Measurements from ENCODE around the gene ZFAND3.

ZFAND3 gene

GRCh38 chr6:37819177-37819801 is at the start of gene ZFAND3:
Gene ZFAND3, plus strand, starts transcription at chr6:37819727. Its CDS starts 219 bp downstream, at chr6:37819946.
- FAIRE-seq = no peak
- DNase-seq (ENCODE audit: extremely low spot score, insufficient read length, low read depth) = peak; percentile 92

- FAIRE-seq (no peak), DNase-seq (ENCODE audit: extremely low spot score, insufficient read length, low read depth) (no peak)
Measured at GRCh38 chr6:37774028-37774680, 45.4 kb upstream of the ZFAND3 start.

- DNase-seq (ENCODE audit: extremely low spot score, insufficient read length, low read depth) = no peak
- FAIRE-seq = no peak
Measured at GRCh38 chr6:37776566-37776965, 43.0 kb upstream of the ZFAND3 start.

GRCh38 chr6:37777272-37777834 is 42.2 kb upstream of the ZFAND3 start:
- DNase-seq (ENCODE audit: extremely low spot score, insufficient read length, low read depth) (no peak), FAIRE-seq (peak; percentile 90)

DNA sequence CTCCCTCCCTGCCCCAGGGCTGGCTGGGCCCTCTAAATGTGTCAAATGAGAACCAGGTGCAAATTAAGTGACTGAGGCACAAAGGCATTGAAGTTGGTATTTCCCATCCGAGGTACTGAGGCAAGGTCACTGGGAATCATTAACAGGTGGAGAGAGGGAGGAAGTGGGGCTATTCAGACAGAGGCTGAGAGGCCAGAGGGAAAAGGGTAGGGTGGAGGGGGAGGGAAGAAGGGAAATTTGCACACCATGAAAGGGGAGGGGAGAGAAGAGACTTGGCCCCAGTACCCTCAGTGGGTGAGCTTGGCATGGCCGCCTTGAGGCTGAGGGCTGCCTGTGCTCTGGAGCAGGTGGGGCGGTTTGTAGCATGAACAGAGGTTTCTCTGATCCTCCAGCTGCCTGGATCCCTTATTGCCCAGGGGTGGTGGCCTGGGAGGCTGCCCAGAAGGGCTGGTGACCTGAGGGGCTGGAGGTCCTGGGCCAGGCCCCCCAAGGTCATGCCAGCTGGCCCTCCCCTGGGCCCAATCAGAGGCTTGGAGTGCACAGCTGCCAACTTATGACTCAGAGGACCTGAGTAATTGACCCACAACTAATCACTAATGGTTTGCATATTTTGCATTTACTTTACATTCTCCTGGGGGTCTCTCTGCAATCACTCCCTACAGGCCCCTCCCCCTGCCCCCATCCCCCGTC is 40.3 kb upstream of the ZFAND3 start:
- DNase-seq (ENCODE audit: extremely low spot score, insufficient read length, low read depth) (no peak), FAIRE-seq (peak; percentile 56)

GRCh38 chr6:37779902-37780628 is 39.5 kb upstream of the ZFAND3 start:
- DNase-seq (ENCODE audit: extremely low spot score, insufficient read length, low read depth) (no peak), FAIRE-seq (peak; percentile 64)

GRCh38 chr6:37781788-37782187 is 37.7 kb upstream of the ZFAND3 start:
- DNase-seq (ENCODE audit: extremely low spot score, insufficient read length, low read depth) (no peak), FAIRE-seq (peak; percentile 39)

- FAIRE-seq (no peak), DNase-seq (ENCODE audit: extremely low spot score, insufficient read length, low read depth) (no peak)
Measured at GRCh38 chr6:37783025-37783855, 36.3 kb upstream of the ZFAND3 start.

DNA sequence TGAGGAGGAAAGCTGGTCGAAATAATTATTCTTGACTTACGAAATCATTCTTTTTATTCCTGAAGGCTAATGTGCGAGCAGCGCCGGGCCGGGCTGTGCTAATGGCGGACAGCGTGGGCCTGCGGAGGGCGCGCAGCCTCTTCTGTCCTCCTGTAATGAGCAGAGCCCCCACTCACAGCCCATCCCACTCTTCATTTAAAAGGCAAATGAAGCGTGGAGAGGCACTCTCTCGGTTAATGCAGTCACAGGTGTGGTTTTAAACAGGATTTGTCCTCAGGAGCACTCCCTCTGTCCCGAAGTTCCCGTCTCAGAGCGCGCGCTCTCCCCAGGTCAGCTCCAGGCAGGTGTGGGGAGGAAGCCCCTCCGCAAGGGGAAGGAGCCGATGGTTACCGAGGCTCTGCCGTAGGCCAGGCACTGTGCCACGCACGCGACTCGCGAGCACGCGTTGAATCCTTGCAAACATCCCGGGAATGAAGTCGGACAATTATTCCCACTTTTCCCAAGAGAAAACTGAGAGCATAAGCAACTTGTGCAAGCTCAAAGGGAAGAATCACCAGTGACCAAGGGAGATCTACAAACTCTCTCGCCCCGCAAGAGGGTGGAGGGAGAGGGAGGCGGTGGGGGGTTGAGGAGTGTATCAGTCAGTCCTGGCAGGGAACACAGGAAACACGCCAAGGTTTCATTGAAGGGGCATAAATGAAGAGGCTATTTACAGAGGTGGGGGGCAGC is 35.5 kb upstream of the ZFAND3 start:
- no peak for DNase-seq (ENCODE audit: extremely low spot score, insufficient read length, low read depth)
- FAIRE-seq = peak; percentile 26

GRCh38 chr6:37784585-37784967 is 35.0 kb upstream of the ZFAND3 start:
- no peak for DNase-seq (ENCODE audit: extremely low spot score, insufficient read length, low read depth)
- FAIRE-seq = no peak

DNA sequence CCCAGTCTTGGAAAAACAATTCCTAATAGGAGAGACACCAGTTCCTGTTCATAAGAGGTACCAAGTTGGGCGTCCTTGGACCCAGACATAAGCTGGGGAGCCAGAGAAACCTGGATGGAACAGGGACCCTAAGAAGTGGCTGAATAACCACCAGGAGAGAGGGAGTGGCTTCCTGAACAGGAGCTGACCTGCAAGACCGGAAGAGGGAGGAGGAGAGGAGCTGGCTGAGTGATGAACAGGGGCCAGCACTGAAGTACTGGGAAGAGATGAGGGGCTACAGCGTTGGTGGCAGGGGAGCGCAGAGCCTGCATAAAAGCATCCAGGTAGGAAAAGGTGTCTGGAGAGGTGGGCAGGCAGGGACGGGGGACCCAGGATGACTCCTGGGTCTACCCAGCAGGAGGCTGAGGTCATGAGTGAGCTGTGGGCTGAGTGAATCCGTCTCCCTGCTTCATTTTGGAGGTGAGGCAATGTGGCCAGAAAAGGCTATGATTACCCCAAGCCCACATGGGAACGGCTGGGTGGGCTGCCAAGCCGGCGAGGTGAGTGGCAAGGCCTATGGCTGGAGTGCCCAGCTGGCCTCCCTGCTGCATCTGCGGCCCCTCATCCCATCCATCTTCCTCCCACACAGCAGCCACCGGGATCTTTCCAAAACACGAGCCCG is 34.4 kb upstream of the ZFAND3 start:
- DNase-seq (ENCODE audit: extremely low spot score, insufficient read length, low read depth) = no peak
- FAIRE-seq = no peak

DNA sequence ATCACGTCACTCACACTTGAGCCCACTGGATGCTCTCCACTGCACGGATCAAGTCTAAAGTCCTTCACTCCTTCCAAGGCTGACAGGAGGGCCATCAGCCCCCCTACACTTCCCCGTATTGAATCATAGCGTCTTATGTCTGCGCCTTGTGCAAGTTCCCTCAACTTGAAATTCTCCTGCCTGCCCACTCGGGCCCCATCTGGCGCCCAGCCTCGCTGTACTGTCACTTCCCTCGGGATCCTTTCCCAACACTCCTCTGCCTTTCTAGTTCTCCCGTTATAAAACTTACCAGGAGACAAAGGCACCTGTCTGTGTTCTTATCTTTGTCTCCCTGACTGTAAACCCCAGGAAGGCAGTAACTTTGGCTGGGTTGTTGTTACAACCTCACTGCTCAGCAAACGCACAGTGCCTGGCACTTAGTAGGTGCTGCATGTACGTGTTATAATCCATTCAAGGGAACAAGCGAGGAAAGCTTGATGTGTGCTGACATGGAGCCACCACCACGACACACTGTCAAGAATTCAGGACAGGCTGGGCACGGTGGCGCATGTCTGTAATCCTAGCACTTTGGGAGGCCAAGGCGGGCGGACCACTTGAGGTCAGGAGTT is 33.8 kb upstream of the ZFAND3 start:
- no peak for DNase-seq (ENCODE audit: extremely low spot score, insufficient read length, low read depth)
- no peak for FAIRE-seq

- DNase-seq (ENCODE audit: extremely low spot score, insufficient read length, low read depth) (no peak), FAIRE-seq (no peak)
Measured at GRCh38 chr6:37787216-37787615, 32.3 kb upstream of the ZFAND3 start.

- DNase-seq (ENCODE audit: extremely low spot score, insufficient read length, low read depth) (no peak), FAIRE-seq (no peak)
Measured at GRCh38 chr6:37788259-37788658, 31.3 kb upstream of the ZFAND3 start.

DNA sequence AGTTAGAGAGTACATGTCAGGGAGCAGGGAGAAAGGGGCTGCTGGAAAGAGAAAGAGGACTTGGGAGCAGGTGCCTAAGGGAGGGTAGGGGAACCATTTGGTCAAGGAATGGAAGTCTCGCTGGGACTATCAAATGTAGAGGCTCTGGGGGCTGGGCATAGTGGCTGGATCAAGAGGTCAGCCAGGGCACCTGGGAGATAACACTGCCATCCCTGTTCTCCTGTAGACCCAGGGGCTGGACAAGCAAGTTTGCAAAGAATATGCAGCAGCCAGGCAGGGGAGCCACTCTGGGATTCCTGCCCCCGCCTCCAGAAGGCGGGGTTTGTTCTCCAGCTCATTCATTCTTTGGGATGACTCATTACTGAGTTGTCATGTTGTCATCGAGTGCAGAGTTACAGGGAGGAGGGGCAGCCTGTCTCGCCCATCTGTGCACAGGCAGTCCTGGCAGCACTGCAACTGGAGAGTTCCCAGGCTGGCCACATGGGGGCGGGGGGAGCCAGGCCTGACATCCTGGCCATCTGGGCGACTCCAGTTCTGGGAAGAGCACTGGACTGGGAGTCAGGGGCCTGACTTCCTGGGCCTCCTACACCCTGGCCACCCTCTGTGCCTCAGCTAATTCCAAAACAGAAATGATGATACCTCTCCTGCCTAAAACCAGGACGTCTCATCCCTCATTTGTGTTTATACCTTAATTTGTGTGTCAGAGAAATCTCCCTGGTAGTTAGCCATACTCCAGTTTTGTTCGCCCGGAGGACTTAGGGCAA is 28.2 kb upstream of the ZFAND3 start:
- peak; percentile 78 for DNase-seq (ENCODE audit: extremely low spot score, insufficient read length, low read depth)
- peak; percentile 88 for FAIRE-seq

GRCh38 chr6:37792457-37793033 is 27.0 kb upstream of the ZFAND3 start:
- no peak for FAIRE-seq

DNA sequence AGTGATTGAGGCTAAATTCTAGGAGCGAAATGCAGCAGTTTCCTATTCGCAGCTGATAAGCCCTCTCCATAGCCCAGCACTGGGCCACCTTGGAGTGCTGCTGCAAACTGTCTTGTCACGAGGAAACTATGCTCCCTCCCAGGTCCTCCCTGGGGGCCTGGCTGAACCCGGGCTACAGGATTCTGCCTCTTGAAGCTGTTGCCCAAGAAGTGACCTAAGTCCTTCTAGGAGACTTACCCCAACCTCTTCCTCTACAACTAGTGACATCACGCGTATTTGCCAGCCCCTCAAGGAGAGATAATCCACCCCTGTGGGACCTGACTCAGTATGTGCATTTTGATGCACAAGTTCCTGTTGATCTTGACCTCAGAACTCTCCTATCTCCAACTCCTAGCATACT is 26.5 kb upstream of the ZFAND3 start:
- FAIRE-seq (no peak), DNase-seq (ENCODE audit: extremely low spot score, insufficient read length, low read depth) (no peak)

More at GRCh38 chr6:37792457-37793033, 27.0 kb upstream of the ZFAND3 start:
- no peak for DNase-seq (ENCODE audit: extremely low spot score, insufficient read length, low read depth)

Data from GM18507 (cell line).